A549 treated with ZK216348 at 1 μM for 4 hours (cell line): Measurements from ENCODE around the gene BRS3. TPM values are rescaled to one million over a fixed set of nuclear protein-coding genes. Genes with fewer than 3 reads are reported as not detected.

Experiments
- total RNA-seq: library from RNA; stranded (reverse); fragments of 200-300 nt; extraction: Qiagen RNA extraction; gene quantifications from 5 replicates; pipeline ENCODE4 v1.2.3, GENCODE V29; 2022; ENCODE audit warnings: low read depth

BRS3 gene
- total RNA-seq: not detected in 5 replicates

DNA sequence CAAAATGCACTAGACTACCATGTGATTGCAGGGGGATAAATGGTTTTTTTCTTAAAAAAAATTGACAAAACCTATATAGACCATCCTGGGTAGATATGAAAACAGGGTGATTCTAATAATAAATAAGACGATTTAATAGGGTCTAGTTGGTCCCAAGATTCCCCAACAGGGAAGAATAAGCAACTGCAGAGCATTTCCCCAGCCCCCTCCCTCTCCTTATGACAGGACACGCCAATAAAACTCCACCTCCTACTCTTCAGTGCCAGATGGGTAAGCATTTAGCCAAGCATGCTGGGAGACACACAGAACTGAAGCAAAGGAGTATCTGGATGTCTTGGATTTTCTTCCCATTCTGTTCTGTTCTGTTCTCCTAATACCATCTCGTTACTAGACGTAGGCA lies at the start of gene BRS3:
Gene BRS3, plus strand, starts transcription at position 301 of the 400 bp plus-strand sequence. CDS start 168 bp downstream, outside the sequence.

GRCh38 chrX:136497556-136498052 lies 9.9 kb downstream of the BRS3 start, which contains the start of gene HTATSF1:
HTATSF1 (plus strand) TSS chrX:136497592; CDS start chrX:136497685, 93 bp downstream.

DNA sequence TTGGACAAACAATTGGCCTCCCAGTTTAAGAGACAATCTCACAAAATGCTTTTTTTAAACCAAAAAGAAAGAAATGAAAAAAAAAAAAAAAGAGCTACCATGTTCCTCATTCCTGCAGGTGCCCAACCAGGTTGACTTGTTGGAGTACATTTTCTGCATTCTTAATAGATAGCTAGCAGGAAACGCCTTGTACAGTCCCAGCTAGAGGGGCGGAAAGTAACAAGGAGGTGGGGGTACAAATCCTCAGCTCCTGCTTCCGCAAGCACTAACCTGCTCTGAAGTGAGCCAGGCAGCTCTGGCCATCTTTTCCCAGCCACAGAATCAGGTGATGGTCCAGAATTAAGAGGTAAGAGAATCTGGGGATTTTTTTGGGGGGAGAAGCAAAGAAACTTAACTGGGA lies 44.2 kb downstream of the BRS3 start, which contains the start of gene VGLL1:
Gene VGLL1, plus strand, starts transcription at position 265 of the 400 bp plus-strand sequence. CDS start 3,806 bp downstream, outside the sequence.

Other genes starting within 250 kb of the BRS3 start
- gene MAP7D3, start 236.5 kb upstream of the BRS3 start, total RNA-seq: 9.5 to 19.8 TPM (median 12.8 TPM) in 5 replicates
- gene ADGRG4, start 187.0 kb upstream of the BRS3 start, total RNA-seq: not detected in 5 replicates
- 50.0 to 76.5 TPM (median 61.3 TPM) in 5 replicates for gene HTATSF1, start 9.6 kb downstream of the BRS3 start, total RNA-seq
- gene VGLL1, start 44.3 kb downstream of the BRS3 start, total RNA-seq: not detected in 5 replicates
- gene CD40LG, start 160.2 kb downstream of the BRS3 start, total RNA-seq: not detected in 5 replicates